OCI-LY1 (cell line): ENCODE results near the gene LIPA.

Experiments
- H2AFZ ChIP-seq: fragments of 200-600 bp; sonication (generic), shearing (Covaris generic); 2 replicates; pipeline ENCODE4 v1.6.0; 2014; ENCODE audit warnings: antibody characterized with exemption, mild to moderate bottlenecking, low read length
- H3F3A ChIP-seq: fragments of 200-600 bp; sonication (generic), shearing (Covaris generic); 2 replicates; pipeline ENCODE4 v1.6.0; 2014; ENCODE audit warnings: mild to moderate bottlenecking, antibody characterized with exemption, low read length, moderate library complexity; ENCODE audit not compliant: insufficient read depth
- H3K27ac ChIP-seq: fragments of 200-600 bp; sonication (generic); 2 replicates; pipeline ENCODE4 v1.5.1; 2014; ENCODE audit warnings: low read length, mixed run types, mild to moderate bottlenecking, low read depth; ENCODE audit not compliant: poor library complexity, severe bottlenecking
- H3K27me3 ChIP-seq: fragments of 200-600 bp; sonication (generic); 2 replicates; pipeline ENCODE4 v1.6.0; 2014; ENCODE audit warnings: antibody characterized with exemption, mild to moderate bottlenecking, low read length, moderate library complexity; ENCODE audit not compliant: insufficient read depth
- H3K36me3 ChIP-seq: fragments of 200-600 bp; sonication (generic); 2 replicates; pipeline ENCODE4 v1.6.1; 2014; ENCODE audit warnings: mild to moderate bottlenecking, antibody characterized with exemption, low read length, moderate library complexity, mixed read lengths; ENCODE audit not compliant: insufficient read depth
- H3K4me1 ChIP-seq: fragments of 200-600 bp; sonication (generic); 2 replicates; pipeline ENCODE4 v1.5.1; 2014; ENCODE audit warnings: mild to moderate bottlenecking, low read length, moderate library complexity; ENCODE audit not compliant: insufficient read depth, severe bottlenecking
- H3K4me2 ChIP-seq: fragments of 200-600 bp; sonication (generic), shearing (Covaris generic); 2 replicates; pipeline ENCODE4 v1.6.1; 2014; ENCODE audit warnings: low read length
- H3K4me3 ChIP-seq: fragments of 200-600 bp; sonication (generic); 2 replicates; pipeline ENCODE4 v1.5.1; 2014; ENCODE audit warnings: low read length, low read depth, mild to moderate bottlenecking, mixed read lengths; ENCODE audit not compliant: poor library complexity, severe bottlenecking
- H3K79me2 ChIP-seq: fragments of 200-600 bp; shearing (Covaris generic); 2 replicates; pipeline ENCODE4 v1.6.1; 2016; ENCODE audit warnings: mixed run types, low read length, mixed read lengths; ENCODE audit not compliant: insufficient read depth
- H3K9ac ChIP-seq: fragments of 200-600 bp; sonication (generic), shearing (Covaris generic); 2 replicates; pipeline ENCODE4 v1.6.1; 2014; ENCODE audit warnings: mild to moderate bottlenecking, low read length, mixed read lengths
- H3K9me2 ChIP-seq: fragments of 200-600 bp; sonication (generic), shearing (Covaris generic); 2 replicates; pipeline ENCODE4 v1.6.1; 2014; ENCODE audit warnings: low read depth, mild to moderate bottlenecking, low read length, mixed read lengths
- H3K9me3 ChIP-seq: fragments of 200-600 bp; shearing (Covaris generic); 2 replicates; pipeline ENCODE4 v1.6.1; 2014; ENCODE audit warnings: low read length, mixed read lengths
- H4K20me1 ChIP-seq: fragments of 200-600 bp; sonication (generic), shearing (Covaris generic); 2 replicates; pipeline ENCODE4 v1.6.0; 2016; ENCODE audit warnings: mild to moderate bottlenecking, low read length; ENCODE audit not compliant: insufficient read depth
- EZH2 ChIP-seq: fragments of 200-600 bp; sonication (generic), shearing (Covaris generic); IDR thresholded peaks from 2 replicates; pipeline ENCODE4 v1.8.0; 2017; ENCODE audit warnings: borderline replicate concordance, mixed run types, mild to moderate bottlenecking, antibody characterized with exemption, low read length, moderate library complexity, mixed read lengths
- TF ChIP-seq, protein P1 (sequence below): fragments of 200-600 bp; sonication (generic), shearing (Covaris generic); IDR thresholded peaks from 2 replicates; pipeline ENCODE4 v1.5.1; 2017; ENCODE audit warnings: mild to moderate bottlenecking, antibody characterized with exemption, low read length, moderate library complexity, mixed read lengths

LIPA gene

DNA sequence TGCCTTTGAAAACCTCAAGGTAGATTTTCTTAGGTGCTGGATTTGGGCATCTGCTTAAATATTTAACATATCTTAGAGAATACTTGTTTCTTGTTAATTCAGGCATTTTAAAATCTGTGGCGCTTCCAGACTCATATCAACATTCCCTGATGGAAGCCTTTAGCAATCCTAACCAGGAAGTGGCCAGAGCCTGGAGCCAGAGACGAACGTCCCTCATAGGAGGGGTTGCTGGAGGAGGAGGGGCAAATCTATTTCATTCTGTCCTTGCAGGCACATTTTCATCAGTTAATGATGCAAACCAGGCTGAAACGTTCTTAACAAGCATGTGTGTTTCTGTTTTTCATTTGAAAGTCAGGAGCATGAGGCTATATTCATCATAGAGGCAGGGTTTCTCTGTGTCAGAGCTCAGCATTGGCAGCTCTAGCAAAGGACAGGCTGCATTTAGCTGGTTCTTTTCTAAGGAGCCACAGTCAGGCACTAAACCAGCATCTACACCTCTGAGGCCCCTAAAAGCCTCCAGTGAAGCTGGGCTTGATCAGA, 32.4 kb upstream of the LIPA start:
- no peaks in the 10 kb centered on the region for H3K36me3 ChIP-seq
- H3K79me2 ChIP-seq, result no peaks in the 10 kb centered on the region
- H3K9me2 ChIP-seq, result no peaks in the 10 kb centered on the region
- no peaks in the 10 kb centered on the region for H3K27me3 ChIP-seq
- H2AFZ ChIP-seq, result no peak overlapping the region
- H3K9me3 ChIP-seq, result no peaks in the 10 kb centered on the region
- H3K4me2 ChIP-seq, result no peak overlapping the region
- no peak overlapping the region for H3K4me3 ChIP-seq
- no peaks in the 10 kb centered on the region for H3K4me1 ChIP-seq
- H3F3A ChIP-seq, result no peaks in the 10 kb centered on the region
- TF ChIP-seq EZH2, result no peak
- TF ChIP-seq, protein P1, sequence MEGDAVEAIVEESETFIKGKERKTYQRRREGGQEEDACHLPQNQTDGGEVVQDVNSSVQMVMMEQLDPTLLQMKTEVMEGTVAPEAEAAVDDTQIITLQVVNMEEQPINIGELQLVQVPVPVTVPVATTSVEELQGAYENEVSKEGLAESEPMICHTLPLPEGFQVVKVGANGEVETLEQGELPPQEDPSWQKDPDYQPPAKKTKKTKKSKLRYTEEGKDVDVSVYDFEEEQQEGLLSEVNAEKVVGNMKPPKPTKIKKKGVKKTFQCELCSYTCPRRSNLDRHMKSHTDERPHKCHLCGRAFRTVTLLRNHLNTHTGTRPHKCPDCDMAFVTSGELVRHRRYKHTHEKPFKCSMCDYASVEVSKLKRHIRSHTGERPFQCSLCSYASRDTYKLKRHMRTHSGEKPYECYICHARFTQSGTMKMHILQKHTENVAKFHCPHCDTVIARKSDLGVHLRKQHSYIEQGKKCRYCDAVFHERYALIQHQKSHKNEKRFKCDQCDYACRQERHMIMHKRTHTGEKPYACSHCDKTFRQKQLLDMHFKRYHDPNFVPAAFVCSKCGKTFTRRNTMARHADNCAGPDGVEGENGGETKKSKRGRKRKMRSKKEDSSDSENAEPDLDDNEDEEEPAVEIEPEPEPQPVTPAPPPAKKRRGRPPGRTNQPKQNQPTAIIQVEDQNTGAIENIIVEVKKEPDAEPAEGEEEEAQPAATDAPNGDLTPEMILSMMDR, result no peak
- no peak overlapping the region for H3K9ac ChIP-seq
- H4K20me1 ChIP-seq, result no peaks in the 10 kb centered on the region
- no peak overlapping the region for H3K27ac ChIP-seq

DNA sequence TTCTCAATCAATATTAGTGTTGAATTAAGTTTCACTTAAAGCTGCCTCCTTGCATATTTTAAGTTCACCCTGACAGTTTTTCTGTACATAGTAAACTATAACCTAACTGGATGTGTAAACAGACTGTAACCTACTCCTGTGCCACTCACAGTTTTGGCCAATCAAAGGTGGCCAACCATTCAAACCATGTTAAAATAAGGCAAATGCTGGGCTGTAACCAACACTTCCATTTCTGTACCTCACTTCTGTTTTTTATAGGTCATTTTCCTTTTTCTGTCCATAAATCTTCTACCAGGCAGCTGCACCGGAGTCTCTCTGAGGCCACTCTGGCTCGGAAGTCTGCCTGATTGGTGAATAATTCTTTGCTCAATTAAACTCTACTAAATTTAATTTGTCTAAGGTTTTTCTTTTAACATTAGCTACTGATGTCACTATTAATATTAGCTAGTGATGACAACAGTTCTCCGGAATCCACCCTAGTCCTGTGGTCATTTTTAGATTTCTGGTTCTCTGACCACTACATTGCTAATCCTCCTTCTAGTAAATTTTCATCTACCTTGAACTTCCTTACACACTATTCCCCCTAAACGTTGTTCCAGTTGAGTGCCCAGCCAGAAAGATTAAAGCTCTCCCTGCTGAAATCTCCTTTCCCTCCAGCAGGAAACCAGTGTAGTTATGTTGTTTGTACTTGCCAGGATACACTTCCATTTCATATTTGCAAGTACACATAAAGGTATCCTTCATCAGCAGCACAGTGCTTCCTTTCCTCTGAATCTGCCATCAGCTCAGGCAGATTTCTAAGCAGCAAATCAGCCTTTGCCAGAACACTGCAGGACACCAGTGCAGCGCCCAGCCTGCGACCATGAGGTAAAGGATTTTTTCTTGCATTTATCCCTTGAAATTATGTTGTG, 31.7 kb upstream of the LIPA start:
- Histone ChIP-seq H3K79me2 (no peaks in the 10 kb centered on the region), H2AFZ (no peak overlapping the region), H3K9me2 (no peaks in the 10 kb centered on the region), H3K4me2 (no peak overlapping the region), H3K4me3 (no peak overlapping the region), H3K36me3 (no peaks in the 10 kb centered on the region), H3K27ac (no peak overlapping the region), H3K27me3 (no peaks in the 10 kb centered on the region), H3K4me1 (no peaks in the 10 kb centered on the region), H3K9me3 (no peaks in the 10 kb centered on the region), H3K9ac (no peak overlapping the region), H3F3A (no peaks in the 10 kb centered on the region), H4K20me1 (no peaks in the 10 kb centered on the region)
- TF ChIP-seq, protein P1, result no peak
- TF ChIP-seq EZH2, result no peak

DNA sequence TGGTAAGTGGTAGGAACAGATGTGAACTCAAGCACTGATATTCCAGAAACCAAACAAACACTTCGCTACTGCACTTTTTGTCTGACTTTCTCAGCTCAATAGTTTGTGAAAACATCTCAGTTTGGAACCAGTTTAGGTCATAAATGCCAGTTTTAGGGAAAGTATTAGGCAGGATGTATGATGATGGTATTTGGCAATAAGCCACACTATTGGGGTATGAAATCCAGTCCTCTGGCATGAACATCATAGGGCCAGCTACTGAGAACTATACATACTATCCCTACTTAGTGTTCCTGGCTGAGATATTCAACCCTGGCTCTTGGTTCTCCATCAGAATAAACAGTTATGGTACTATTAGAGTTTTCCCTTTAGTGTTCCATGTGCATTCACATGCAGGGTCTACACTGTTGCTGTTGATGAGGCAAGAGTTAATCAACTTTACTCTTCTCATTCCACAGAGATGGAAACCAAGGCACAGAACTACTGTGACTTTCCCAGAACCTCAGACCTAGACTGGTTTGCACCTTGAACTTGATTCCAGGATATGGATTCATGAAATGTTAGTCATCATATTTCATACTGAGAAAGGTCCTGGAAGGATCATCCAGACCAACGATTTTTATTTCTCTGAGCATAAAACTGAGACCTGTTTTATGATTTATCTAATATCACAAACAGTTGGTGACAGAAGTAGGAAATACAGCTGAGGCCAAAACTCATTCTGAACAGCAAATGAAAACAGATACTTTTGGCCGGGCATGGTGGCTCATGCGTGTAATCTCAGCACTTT, 30.2 kb upstream of the LIPA start:
- Histone ChIP-seq H3K9me3 (no peaks in the 10 kb centered on the region), H3K4me3 (no peak overlapping the region), H2AFZ (no peak overlapping the region), H3K9ac (no peak overlapping the region), H3K4me1 (no peaks in the 10 kb centered on the region), H3K4me2 (no peak overlapping the region), H3K9me2 (no peaks in the 10 kb centered on the region), H3K27me3 (no peaks in the 10 kb centered on the region), H3K79me2 (no peaks in the 10 kb centered on the region), H3K36me3 (no peaks in the 10 kb centered on the region), H3F3A (no peaks in the 10 kb centered on the region), H3K27ac (no peak overlapping the region), H4K20me1 (no peaks in the 10 kb centered on the region)
- no peak for TF ChIP-seq EZH2
- TF ChIP-seq, protein P1, result no peak
